Stomach (tissue), 4 donors: Measurements from ENCODE around the gene TTC38.

Experiments used
- CTCF ChIP-seq, 7 experiments: fragments of 450-650 bp in 4 of 7; fragments of 200-600 bp in 3 of 7; sonication (generic) in 3 of 7; IDR thresholded peaks; one replicate each; pipeline ENCODE4 v1.5.1; 2016 to 2019; ENCODE audit warnings: antibody characterized with exemption in 7 of 7, control low read depth in 2 of 7, mild to moderate bottlenecking in 1 of 7
- EP300 ChIP-seq: sonication (generic); formaldehyde crosslinking; IDR thresholded peaks from one replicate; pipeline ENCODE4 v1.6.1; 2017; ENCODE audit warnings: antibody characterized with exemption
- POLR2A ChIP-seq, 4 donors: fragments of 450-650 bp; IDR thresholded peaks; one replicate each; pipeline ENCODE4 v1.6.1; 2016; ENCODE audit warnings: antibody characterized with exemption in 4 of 4, control low read depth in 2 of 4, mild to moderate bottlenecking in 1 of 4, moderate library complexity in 1 of 4
- POLR2AphosphoS5 ChIP-seq, 3 donors: sonication (generic); formaldehyde crosslinking; IDR thresholded peaks; one replicate each; pipeline ENCODE4 v1.6.1; 2016; ENCODE audit warnings: antibody characterized with exemption in 3 of 3

- TF ChIP-seq CTCF (IDR thresholded peaks at IDR 0.05) = no peak
- no peak for TF ChIP-seq EP300
- no peak for TF ChIP-seq POLR2A (IDR thresholded peaks at IDR 0.05)
- no peak for TF ChIP-seq POLR2AphosphoS5 (IDR thresholded peaks at IDR 0.05)
Measured at GRCh38 chr22:46226577-46226976, 41.2 kb upstream of the TTC38 start.
